HUES6 (cell line): ENCODE results near the gene SLC25A43.
"Not testable (repeated sequence)": the region's sequence is repeated elsewhere in the genome, so short reads cannot be mapped to it uniquely, and the experiment has no call there.

Experiments
- H3K27ac ChIP-seq: 2 replicates; pipeline ENCODE4 v1.7.0; 2013; ENCODE audit warnings: low read depth, mild to moderate bottlenecking, low read length, inconsistent platforms
- H3K27me3 ChIP-seq: 2 replicates; pipeline ENCODE4 v1.6.1; 2013; ENCODE audit warnings: low read length; ENCODE audit not compliant: control insufficient read depth, insufficient read depth
- H3K36me3 ChIP-seq: 2 replicates; pipeline ENCODE4 v1.6.1; 2013; ENCODE audit warnings: low read length; ENCODE audit not compliant: control insufficient read depth, insufficient read depth
- H3K4me1 ChIP-seq: 2 replicates; pipeline ENCODE4 v1.6.1; 2013; ENCODE audit warnings: low read length; ENCODE audit not compliant: control insufficient read depth, insufficient read depth
- H3K4me3 ChIP-seq: 2 replicates; pipeline ENCODE4 v1.5.1; 2013; ENCODE audit warnings: low read depth, low read length
- H3K9ac ChIP-seq: one replicate; pipeline ENCODE4 v1.6.1; 2013; ENCODE audit warnings: mild to moderate bottlenecking, low read length
- H3K9me3 ChIP-seq: 2 replicates; pipeline ENCODE4 v1.6.1; 2013; ENCODE audit warnings: low read depth, low read length; ENCODE audit not compliant: control insufficient read depth, insufficient read depth

Gene SLC25A43

DNA sequence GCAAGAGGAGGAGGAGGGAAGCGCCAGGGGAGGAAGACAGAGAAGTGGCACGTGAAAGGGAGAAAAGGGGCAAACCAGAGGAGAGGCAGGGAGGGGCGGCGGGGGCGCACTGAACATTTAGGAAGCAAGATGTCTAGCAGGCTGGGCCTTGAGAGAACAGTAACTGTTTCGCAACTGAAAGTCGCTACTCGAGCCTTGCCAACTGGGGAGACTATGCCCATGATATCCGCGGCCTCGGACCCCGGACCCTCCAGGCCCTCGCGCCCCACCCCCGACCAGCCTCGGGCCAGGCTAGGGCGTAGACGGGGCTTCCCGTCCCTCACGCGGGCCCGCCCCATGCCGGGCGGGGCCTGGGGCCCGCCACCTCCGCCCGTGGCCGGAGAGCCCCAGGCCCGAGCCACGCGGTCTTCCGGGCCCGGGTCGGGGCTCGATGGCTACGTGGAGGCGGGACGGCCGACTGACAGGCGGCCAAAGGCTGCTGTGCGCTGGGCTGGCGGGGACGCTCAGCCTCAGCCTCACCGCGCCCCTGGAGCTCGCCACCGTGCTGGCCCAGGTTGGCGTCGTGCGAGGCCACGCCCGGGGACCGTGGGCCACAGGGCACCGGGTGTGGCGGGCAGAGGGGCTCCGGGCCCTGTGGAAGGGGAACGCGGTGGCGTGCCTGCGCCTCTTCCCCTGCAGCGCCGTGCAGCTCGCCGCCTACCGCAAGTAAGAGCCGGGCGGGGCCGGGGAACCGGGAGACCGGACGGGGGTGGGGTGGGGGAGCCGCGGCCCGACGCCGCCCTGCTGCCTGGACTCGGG is at the start of gene SLC25A43:
SLC25A43 (plus strand) TSS at position 363 of the 798 bp plus-strand sequence; CDS start at position 431, 68 bp downstream.
- H3K9ac ChIP-seq = peak within 1 kb of the TSS; percentile 79
- H3K4me3 ChIP-seq = peak within 1 kb of the TSS; percentile 78
- no peak within 1 kb of the TSS for H3K27ac ChIP-seq
- H3K9me3 ChIP-seq = no peaks in the 10 kb centered on the region; the same call in 1 of the 2 replicates
- peaks cover 4% of the 10 kb centered on the region; the same call in 1 of the 2 replicates for H3K4me1 ChIP-seq
- H3K36me3 ChIP-seq = no peaks in the 10 kb centered on the region
- H3K27me3 ChIP-seq = peaks cover 14% of the 10 kb centered on the region

DNA sequence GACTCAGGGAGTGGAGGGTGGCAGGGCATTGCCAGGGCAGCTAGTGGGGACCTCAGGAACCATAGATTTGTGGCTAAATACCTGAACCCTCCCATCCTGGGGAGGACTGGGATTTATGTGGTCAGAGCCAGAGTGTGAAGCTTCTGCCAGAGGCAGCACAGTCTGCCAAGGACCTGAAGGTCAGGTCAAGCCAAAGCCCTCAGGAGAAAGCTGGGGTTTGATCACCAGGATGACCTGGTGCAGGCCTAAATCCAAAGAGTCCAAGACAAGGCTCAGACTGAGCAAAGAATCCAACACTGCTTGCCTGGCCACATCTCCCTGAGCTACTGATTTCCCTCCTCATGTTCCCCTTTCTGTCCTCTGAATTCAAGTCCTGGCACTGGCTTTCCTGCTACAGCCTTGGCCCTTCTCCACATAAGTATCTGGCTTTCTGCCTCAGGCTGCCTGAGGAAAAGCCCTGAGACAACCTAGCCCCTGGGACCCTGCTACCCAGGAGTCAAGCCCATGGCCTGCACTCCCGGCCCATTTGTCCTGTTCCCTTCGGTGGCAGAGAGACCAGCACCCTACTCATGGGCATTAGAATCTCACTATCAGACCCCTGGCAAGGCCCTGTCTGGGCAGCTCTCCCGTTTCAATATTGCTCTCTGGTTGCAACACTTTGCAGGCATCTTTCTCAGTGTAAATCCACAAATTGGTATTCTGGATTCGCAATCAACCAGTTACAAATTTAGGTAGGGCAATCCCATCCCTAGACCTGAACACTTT is 39.3 kb upstream of the SLC25A43 start:
- Histone ChIP-seq H3K27me3 (no peaks in the 10 kb centered on the region), H3K9me3 (peaks cover 19% of the 10 kb centered on the region), H3K36me3 (no peaks in the 10 kb centered on the region), H3K4me3 (no peak overlapping the region), H3K4me1 (no peaks in the 10 kb centered on the region), H3K9ac (no peak overlapping the region), H3K27ac (no peak overlapping the region)

DNA sequence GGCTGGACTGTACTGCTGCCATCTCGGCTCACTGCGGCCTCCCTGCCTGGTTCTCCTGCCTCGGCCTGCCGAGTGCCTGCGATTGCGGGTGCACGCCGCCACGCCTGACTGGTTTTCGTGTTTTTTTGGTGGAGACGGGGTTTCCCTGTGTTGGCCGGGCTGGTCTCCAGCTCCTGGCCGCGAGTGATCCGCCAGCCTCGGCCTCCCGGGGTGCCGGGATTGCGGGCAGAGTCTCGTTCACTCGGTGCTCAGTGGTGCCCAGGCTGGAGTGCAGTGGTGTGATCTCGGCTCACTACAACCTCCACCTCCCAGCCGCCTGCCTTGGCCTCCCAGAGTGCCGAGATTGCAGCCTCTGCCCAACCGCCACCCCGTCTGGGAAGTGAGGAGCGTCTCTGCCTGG is 37.7 kb upstream of the SLC25A43 start:
- H3K27ac ChIP-seq, H3K9ac ChIP-seq, H3K4me1 ChIP-seq, H3K36me3 ChIP-seq, H3K27me3 ChIP-seq, H3K4me3 ChIP-seq: not testable (repeated sequence)
- peaks cover 19% of the 10 kb centered on the region for H3K9me3 ChIP-seq

DNA sequence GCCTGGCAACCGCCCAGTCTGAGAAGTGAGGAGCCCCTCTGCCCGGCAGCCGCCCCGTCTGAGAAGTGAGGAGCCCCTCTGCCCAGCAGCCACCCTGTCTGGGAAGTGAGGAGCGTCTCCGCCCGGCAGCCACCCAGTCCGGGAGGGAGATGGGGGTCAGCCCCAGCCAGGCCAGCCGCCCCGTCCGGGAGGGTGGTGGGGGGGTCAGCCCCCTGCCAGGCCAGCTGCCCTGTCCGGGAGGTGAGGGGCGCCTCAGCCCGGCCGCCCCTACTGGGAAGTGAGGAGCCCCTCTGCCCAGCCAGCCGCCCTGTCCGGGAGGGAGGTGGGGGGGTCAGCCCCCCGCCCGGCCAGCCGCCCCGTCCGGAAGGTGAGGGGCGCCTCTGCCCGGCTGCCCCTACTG is 37.1 kb upstream of the SLC25A43 start:
- H3K9ac ChIP-seq, H3K4me1 ChIP-seq, H3K27me3 ChIP-seq, H3K27ac ChIP-seq, H3K4me3 ChIP-seq, H3K36me3 ChIP-seq: not testable (repeated sequence)
- H3K9me3 ChIP-seq = peaks cover 19% of the 10 kb centered on the region

DNA sequence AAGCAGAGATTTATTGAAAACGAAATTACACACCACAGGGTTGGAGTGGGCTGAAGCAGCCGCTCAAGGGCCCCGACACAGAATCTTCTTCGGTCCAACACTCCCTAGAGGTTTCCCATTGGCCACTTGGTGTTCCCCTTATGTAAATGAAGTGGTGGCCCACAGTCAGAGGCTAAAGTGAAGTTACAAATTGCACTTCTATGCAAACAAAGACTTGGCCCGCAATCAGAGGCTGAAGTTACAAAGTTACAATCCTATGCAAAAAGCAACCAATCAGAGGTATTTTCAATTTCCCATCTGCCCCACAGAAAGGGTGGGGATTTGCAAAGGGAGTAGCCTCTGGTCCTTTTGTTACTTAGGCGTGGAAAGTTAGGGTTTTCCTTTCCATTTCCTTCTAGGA is 35.7 kb upstream of the SLC25A43 start:
- no peaks in the 10 kb centered on the region for H3K36me3 ChIP-seq
- no peaks in the 10 kb centered on the region for H3K4me1 ChIP-seq
- no peaks in the 10 kb centered on the region for H3K27me3 ChIP-seq
- no peak overlapping the region for H3K9ac ChIP-seq
- peaks cover 16% of the 10 kb centered on the region for H3K9me3 ChIP-seq
- no peak overlapping the region for H3K27ac ChIP-seq
- no peak overlapping the region for H3K4me3 ChIP-seq

DNA sequence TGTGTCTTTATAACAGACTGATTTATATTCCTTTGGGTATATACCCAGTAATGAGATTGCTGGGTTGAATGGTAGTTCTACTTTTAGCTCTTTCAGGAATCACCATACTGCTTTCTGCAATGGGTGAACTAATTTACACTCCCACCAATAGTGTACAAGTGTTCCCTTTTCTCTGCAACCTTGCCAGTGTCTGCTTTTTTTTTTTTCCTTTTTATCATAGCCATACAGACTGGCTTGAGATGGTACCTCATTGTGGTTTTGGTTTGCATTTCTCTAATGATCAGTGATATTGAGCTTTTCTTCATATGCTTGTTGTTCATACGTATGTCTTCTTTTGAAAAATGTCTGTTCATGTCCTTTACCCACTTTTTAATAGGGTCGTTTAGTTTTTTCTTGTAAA is 27.3 kb upstream of the SLC25A43 start:
- not testable (repeated sequence) for H3K36me3 ChIP-seq

DNA sequence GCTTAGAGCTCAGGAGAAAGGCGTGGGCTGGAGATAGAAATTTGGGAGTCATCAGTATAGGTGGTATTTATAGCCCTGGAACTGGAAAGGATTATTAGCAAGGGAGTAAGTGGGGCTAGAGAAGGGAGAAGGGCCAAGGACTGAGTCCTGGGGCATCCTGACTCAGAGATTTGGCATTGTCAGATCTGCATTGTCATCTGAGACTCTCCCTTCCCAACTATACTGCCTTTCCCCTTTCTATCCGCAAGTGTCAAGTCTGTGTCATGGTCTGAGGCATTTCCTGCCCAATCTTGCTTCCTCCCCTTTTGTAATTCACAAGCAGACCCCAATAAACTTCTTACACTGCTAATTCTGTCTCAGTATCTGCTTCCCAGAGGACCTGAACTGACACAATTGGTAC is 24.4 kb upstream of the SLC25A43 start:
- no peaks in the 10 kb centered on the region for H3K36me3 ChIP-seq
- H3K9me3 ChIP-seq = peaks cover 10% of the 10 kb centered on the region; the same call in 1 of the 2 replicates
- H3K4me1 ChIP-seq = peaks cover 12% of the 10 kb centered on the region; the same call in 1 of the 2 replicates
- H3K27me3 ChIP-seq = no peaks in the 10 kb centered on the region
- no peak overlapping the region for H3K4me3 ChIP-seq
- no peak overlapping the region for H3K9ac ChIP-seq
- peak overlapping the region; percentile 32; the same call in 1 of the 2 replicates for H3K27ac ChIP-seq

More for the DNA sequence above, 27.3 kb upstream of the SLC25A43 start:
- not testable (repeated sequence) for H3K27me3 ChIP-seq, H3K9ac ChIP-seq, H3K9me3 ChIP-seq, H3K27ac ChIP-seq, H3K4me3 ChIP-seq
- H3K4me1 ChIP-seq = peaks cover 12% of the 10 kb centered on the region; the same call in 1 of the 2 replicates

DNA sequence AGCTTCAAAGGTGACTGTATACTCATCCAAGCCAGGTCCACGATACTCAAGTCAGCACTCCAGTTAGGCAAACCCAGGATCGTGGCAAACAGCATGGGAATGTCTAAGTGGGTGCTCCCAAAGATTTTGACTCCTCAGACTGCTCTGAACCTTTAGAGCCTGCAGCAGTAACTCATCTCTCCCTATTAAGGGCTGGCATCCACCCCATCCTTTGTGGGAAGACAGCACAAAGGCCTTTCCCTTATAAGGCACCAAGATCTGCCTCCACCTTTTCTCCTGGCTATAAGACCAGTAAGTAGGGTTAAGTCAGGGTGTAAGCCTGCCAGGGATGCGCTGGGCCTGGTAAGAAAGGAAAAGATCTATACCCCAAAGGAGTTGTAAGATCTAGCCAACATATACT is 23.6 kb upstream of the SLC25A43 start:
- Histone ChIP-seq H3K4me1 (peaks cover 12% of the 10 kb centered on the region; the same call in 1 of the 2 replicates), H3K4me3 (no peak overlapping the region), H3K27me3 (no peaks in the 10 kb centered on the region), H3K36me3 (no peaks in the 10 kb centered on the region), H3K27ac (no peak overlapping the region; the same call in 1 of the 2 replicates), H3K9me3 (peaks cover 10% of the 10 kb centered on the region; the same call in 1 of the 2 replicates), H3K9ac (no peak overlapping the region)

DNA sequence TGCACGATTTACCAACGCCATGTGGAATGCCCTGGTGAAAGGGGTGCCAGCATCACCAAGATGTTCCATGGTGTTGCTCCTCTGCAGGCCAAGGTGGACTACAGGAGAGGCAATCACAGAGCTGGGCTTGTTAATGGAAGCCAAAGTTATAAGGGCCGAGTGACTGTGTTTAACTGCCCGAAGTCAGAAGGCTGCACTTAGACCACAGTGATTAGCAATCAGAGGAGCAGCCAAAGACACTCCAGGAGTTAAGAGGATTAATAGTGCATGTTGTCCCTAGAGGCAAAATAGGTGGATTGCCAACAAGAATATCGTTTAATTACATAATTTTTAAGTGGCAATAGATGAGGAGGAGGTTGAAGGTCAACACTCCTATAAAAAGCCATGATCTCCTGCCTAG is 22.8 kb upstream of the SLC25A43 start:
- H3K9me3 ChIP-seq = peaks cover 10% of the 10 kb centered on the region; the same call in 1 of the 2 replicates
- peaks cover 15% of the 10 kb centered on the region; the same call in 1 of the 2 replicates for H3K4me1 ChIP-seq
- no peak overlapping the region for H3K4me3 ChIP-seq
- H3K27me3 ChIP-seq = no peaks in the 10 kb centered on the region
- H3K9ac ChIP-seq = no peak overlapping the region
- H3K36me3 ChIP-seq = no peaks in the 10 kb centered on the region
- no peak overlapping the region for H3K27ac ChIP-seq

DNA sequence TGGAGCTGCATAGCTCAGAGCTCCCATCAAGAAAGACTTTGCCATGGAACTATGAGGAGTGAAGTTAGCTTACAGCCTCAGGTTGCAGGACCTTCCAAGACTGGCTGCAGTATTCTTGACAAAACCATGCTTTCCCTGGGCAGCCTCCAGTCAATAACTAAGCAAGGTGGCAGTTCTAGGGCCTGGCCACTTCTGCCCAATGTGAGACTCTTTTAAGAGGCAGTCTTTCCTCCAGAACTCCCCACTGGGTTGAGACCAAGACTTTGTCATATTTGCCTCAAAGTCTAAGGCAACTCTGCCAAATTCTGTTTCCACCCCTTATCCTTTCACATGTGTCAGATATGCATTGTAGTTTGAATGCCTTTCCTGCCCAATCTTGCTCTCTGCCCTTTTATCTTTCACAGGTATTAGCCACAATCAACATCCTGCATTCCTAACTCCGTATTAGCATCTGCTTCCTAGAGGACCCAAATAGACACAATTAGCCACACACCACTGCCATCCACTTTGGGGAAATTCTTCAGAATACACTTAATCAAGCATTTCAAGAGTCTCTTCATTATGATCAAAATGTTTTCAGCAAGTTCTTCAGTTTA is 17.7 kb upstream of the SLC25A43 start:
- Histone ChIP-seq H3K4me1 (peaks cover 15% of the 10 kb centered on the region; the same call in 1 of the 2 replicates), H3K4me3 (no peak overlapping the region), H3K9me3 (peaks cover 9% of the 10 kb centered on the region; the same call in 1 of the 2 replicates), H3K36me3 (no peaks in the 10 kb centered on the region), H3K27ac (no peak overlapping the region; the same call in 1 of the 2 replicates), H3K9ac (no peak overlapping the region), H3K27me3 (no peaks in the 10 kb centered on the region)
